HG02798 (cell line): ENCODE measurements around the gene DARS1.
A peak's percentile ranks its signal among the peaks of the same experiment; 100 is the strongest.

Source experiments
- ATAC-seq: cut with Tn5 transposase; IDR thresholded peaks from one replicate; pipeline ENCODE4 v1.9.1; 2021; ENCODE audit warnings: mild to moderate bottlenecking; ENCODE audit not compliant: unreplicated experiment, poor library complexity

The DARS1 gene

GRCh38 chr2:135985018-135985825 lies at the start of gene DARS1:
DARS1 (minus strand) TSS chr2:135985626; CDS start chr2:135985468, 158 bp downstream.
- ATAC-seq, result peak; percentile 89

GRCh38 chr2:136034629-136035028 lies 49.2 kb upstream of the DARS1 start:
- ATAC-seq, result no peak

- no peak for ATAC-seq
Measured at GRCh38 chr2:136032817-136033535, 47.5 kb upstream of the DARS1 start.

GRCh38 chr2:136032192-136032591 lies 46.8 kb upstream of the DARS1 start:
- no peak for ATAC-seq

GRCh38 chr2:136031711-136032110 lies 46.3 kb upstream of the DARS1 start:
- ATAC-seq, result no peak

GRCh38 chr2:136030406-136030805 lies 45.0 kb upstream of the DARS1 start:
- ATAC-seq, result no peak

GRCh38 chr2:136029149-136029548 lies 43.7 kb upstream of the DARS1 start:
- peak; percentile 72 for ATAC-seq

- no peak for ATAC-seq
Measured at GRCh38 chr2:136028001-136028400, 42.6 kb upstream of the DARS1 start.

- ATAC-seq, result no peak
Measured at GRCh38 chr2:136027112-136027511, 41.7 kb upstream of the DARS1 start.

GRCh38 chr2:136025057-136025973 lies 39.9 kb upstream of the DARS1 start:
- peak; percentile 76 for ATAC-seq

GRCh38 chr2:136024616-136025015 lies 39.2 kb upstream of the DARS1 start:
- ATAC-seq, result no peak

- ATAC-seq, result no peak
Measured at GRCh38 chr2:136024185-136024584, 38.8 kb upstream of the DARS1 start.

GRCh38 chr2:136023416-136023815 lies 38.0 kb upstream of the DARS1 start:
- no peak for ATAC-seq

GRCh38 chr2:136022396-136023146 lies 37.1 kb upstream of the DARS1 start:
- ATAC-seq, result no peak

- ATAC-seq, result no peak
Measured at GRCh38 chr2:136021976-136022375, 36.5 kb upstream of the DARS1 start.

GRCh38 chr2:136021406-136021805 lies 36.0 kb upstream of the DARS1 start:
- ATAC-seq, result no peak

- no peak for ATAC-seq
Measured at GRCh38 chr2:136020831-136021230, 35.4 kb upstream of the DARS1 start.

- no peak for ATAC-seq
Measured at GRCh38 chr2:136019825-136020224, 34.4 kb upstream of the DARS1 start.

- peak; percentile 56 for ATAC-seq
Measured at GRCh38 chr2:136019306-136019705, 33.9 kb upstream of the DARS1 start.

- ATAC-seq, result no peak
Measured at GRCh38 chr2:136017786-136018185, 32.4 kb upstream of the DARS1 start.
